ENCODE data around the gene FBXO17. TPM values are rescaled to one million over a fixed set of nuclear protein-coding genes. Genes with fewer than 3 reads are reported as not detected.

Gene FBXO17
- total RNA-seq, 2 donors from 2014 or later = 18.8 to 25.2 TPM

- TF ChIP-seq POLR2A (IDR thresholded peaks at IDR 0.05) (peak in 1 of 3 donors; percentile 11), CTCF (IDR thresholded peaks at IDR 0.05) (no peak)
- H3K4me3 ChIP-seq = no peak overlapping the region
- peak; percentile 87 for ATAC-seq
These were observed 25.8 kb downstream of the FBXO17 start for GRCh38 chr19:38949580-38950367.

GRCh38 chr19:38946229-38947010 is 29.1 kb downstream of the FBXO17 start:
- ATAC-seq (no peak), DNase-seq (no peak)
- Histone ChIP-seq H3K27ac (no peak overlapping the region), H3K4me1 (peaks cover 11% of the 10 kb centered on the region), H3K36me3 (replicated peaks in 1 of 2; ENCODE audit: insufficient read depth in 1 of 2, low read depth in 2 of 2) (no peaks in the 10 kb centered on the region), H3K9me3 (no peaks in the 10 kb centered on the region), H3K27me3 (no peaks in the 10 kb centered on the region), H3K4me3 (no peak overlapping the region)
- intact Hi-C loops (cut with DNase I) = no loop called here
- TF ChIP-seq CTCF (IDR thresholded peaks at IDR 0.05) (no peak), POLR2A (IDR thresholded peaks at IDR 0.05) (no peak)
- 86 to 87% methylated on average over 6 to 11 of the region's 11 CpGs for WGBS, 2 donors

More at GRCh38 chr19:38949580-38950367, 25.8 kb downstream of the FBXO17 start:
- peak; percentile 83 to 93 (median 90) for DNase-seq
- WGBS, 2 donors = 12 to 28% methylated on average over 17 to 56 of the region's 72 CpGs
- H3K27ac ChIP-seq = peak overlapping the region in 1 of 4 donors; percentile 16
- no peaks in the 10 kb centered on the region for H3K27me3 ChIP-seq
- H3K36me3 ChIP-seq (replicated peaks in 1 of 2; ENCODE audit: insufficient read depth in 1 of 2, low read depth in 2 of 2) = no peaks in the 10 kb centered on the region
- intact Hi-C loops (cut with DNase I) = no loop called here
- peaks cover 21% of the 10 kb centered on the region for H3K4me1 ChIP-seq
- H3K9me3 ChIP-seq = no peaks in the 10 kb centered on the region

DNA sequence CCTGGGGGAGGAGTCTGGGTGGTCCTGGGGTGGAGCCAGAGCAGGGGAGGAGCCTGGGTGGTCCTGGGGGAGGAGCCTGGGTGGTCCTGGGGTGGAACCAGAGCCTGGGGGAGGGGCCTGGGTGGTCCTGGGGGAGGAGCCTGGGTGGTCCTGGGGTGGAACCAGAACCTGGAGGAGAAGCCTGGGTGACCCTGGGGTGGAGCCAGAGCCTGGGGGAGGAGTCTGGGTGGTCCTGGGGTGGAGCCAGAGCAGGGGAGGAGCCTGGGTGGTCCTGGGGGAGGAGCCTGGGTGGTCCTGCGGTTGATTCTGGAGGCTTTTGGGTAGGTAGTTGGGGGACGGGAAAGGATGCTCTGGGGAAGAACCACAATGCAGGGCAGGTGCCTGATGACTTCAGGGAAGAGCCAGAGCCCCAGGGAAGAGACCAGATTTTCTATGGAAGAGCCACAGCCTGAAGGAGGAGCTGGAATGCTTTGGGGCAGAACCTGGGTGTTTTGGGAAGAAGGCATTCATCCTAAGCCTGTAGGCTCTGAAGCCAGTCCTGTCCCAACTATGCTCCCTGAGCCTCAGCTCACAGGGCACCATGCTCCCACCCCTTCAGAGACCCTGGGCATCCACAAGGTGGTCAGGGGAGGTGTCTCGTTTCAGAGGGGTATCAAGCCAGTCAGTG is 29.8 kb downstream of the FBXO17 start:
- H3K27me3 ChIP-seq = no peaks in the 10 kb centered on the region
- no peak for TF ChIP-seq POLR2A (IDR thresholded peaks at IDR 0.05)
- no peak for TF ChIP-seq CTCF (IDR thresholded peaks at IDR 0.05)
- ATAC-seq (no peak), DNase-seq (no peak)
- WGBS, 2 donors = 83 to 96% methylated on average over 2 to 3 of the region's 3 CpGs
- H3K27ac ChIP-seq = no peak overlapping the region
- H3K4me3 ChIP-seq = no peak overlapping the region
- intact Hi-C loops (cut with DNase I) = no loop called here
- no peaks in the 10 kb centered on the region for H3K9me3 ChIP-seq
- no peaks in the 10 kb centered on the region for H3K36me3 ChIP-seq (replicated peaks in 1 of 2; ENCODE audit: insufficient read depth in 1 of 2, low read depth in 2 of 2)
- peaks cover 11% of the 10 kb centered on the region for H3K4me1 ChIP-seq

DNA sequence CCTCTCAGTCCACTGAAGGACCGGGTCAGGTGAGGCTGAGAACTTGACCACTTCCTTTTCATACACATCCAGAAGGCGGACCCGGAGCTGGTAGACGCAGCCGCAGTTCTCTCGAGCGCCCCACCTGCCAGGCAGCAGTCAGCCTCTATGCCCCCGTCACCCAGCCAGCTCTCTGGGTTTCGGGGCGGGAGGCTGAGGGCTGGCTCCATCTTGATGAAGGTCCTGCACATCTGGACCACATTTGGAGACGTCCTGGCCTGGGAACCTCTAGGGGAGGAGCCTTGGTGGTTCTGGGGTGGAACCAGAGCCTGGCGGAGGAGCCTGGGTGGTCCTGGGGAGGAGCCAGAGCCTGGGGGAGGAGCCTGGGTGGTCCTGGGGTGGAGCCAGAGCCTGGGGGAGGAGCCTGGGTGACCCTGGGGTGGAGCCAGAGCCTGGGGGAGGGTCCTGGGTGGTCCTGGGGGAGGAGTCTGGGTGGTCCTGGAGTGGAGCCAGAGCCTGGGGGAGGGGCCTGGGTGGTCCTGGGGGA is 30.5 kb downstream of the FBXO17 start:
- WGBS, 2 donors = 92 to 94% methylated on average over 11 of the region's 12 CpGs
- TF ChIP-seq CTCF (IDR thresholded peaks at IDR 0.05) (no peak), POLR2A (IDR thresholded peaks at IDR 0.05) (no peak)
- Histone ChIP-seq H3K27me3 (no peaks in the 10 kb centered on the region), H3K9me3 (no peaks in the 10 kb centered on the region), H3K4me3 (no peak overlapping the region), H3K4me1 (peaks cover 6% of the 10 kb centered on the region), H3K36me3 (replicated peaks in 1 of 2; ENCODE audit: insufficient read depth in 1 of 2, low read depth in 2 of 2) (no peaks in the 10 kb centered on the region), H3K27ac (no peak overlapping the region)
- intact Hi-C loops (cut with DNase I) = no loop called here
- ATAC-seq (no peak), DNase-seq (no peak)
